Breast epithelium (tissue), 3 donors: ENCODE measurements around the gene SCN1B.

ENCODE experiments used
- CTCF ChIP-seq, 3 donors: fragments of 450-650 bp; IDR thresholded peaks; one replicate each; pipeline ENCODE4 v1.5.1; 2016 to 2017; ENCODE audit warnings: antibody characterized with exemption in 3 of 3, mild to moderate bottlenecking in 3 of 3, moderate library complexity in 3 of 3
- POLR2A ChIP-seq: fragments of 450-650 bp; IDR thresholded peaks from one replicate; pipeline ENCODE4 v1.6.1; 2016; ENCODE audit warnings: antibody characterized with exemption, mild to moderate bottlenecking, moderate library complexity

GRCh38 chr19:35062942-35063341, 32.7 kb downstream of the SCN1B start:
- TF ChIP-seq CTCF (IDR thresholded peaks at IDR 0.05), result no peak
- TF ChIP-seq POLR2A, result no peak
